Natural killer cell (primary cell): ENCODE measurements around the gene IL17RE. TPM values are rescaled to one million over a fixed set of nuclear protein-coding genes. Genes with fewer than 3 reads are reported as not detected.
"Not testable (repeated sequence)": the region's sequence is repeated elsewhere in the genome, so short reads cannot be mapped to it uniquely, and the experiment has no call there.

Experiments used
- ATAC-seq, 3 donors: fragments of 150-1000 bp in 2 of 3; fragments of 200-7000 bp in 1 of 3; cut with Tn5 transposase; 1 replicate in 1 of 3; 2 replicates in 2 of 3; pipeline ENCODE4 v1.10.0; 2021; ENCODE audit warnings: mild to moderate bottlenecking in 2 of 3, moderate library complexity in 2 of 3
- DNase-seq, 2 donors: peaks; one replicate each; pipeline versions ENCODE4 v3.0.0 to v3.0.0-alpha.2; 2013 to 2021; ENCODE audit warnings: mixed read lengths in 1 of 2
- H3K27ac ChIP-seq: one replicate; pipeline ENCODE4 v1.5.1; 2013; ENCODE audit warnings: mild to moderate bottlenecking, low read length
- H3K27me3 ChIP-seq: one replicate; pipeline ENCODE4 v1.6.1; 2013; ENCODE audit warnings: low read length; ENCODE audit not compliant: control insufficient read depth, insufficient read depth
- H3K36me3 ChIP-seq: one replicate; pipeline ENCODE4 v1.6.1; 2013; ENCODE audit warnings: low read length; ENCODE audit not compliant: control insufficient read depth, insufficient read depth
- H3K4me1 ChIP-seq: one replicate; pipeline ENCODE4 v1.6.1; 2013; ENCODE audit warnings: low read length; ENCODE audit not compliant: control insufficient read depth, insufficient read depth
- H3K4me3 ChIP-seq: one replicate; pipeline ENCODE4 v1.5.1; 2013; ENCODE audit warnings: low read length
- H3K9me3 ChIP-seq: one replicate; pipeline ENCODE4 v1.6.1; 2013; ENCODE audit warnings: low read length; ENCODE audit not compliant: control insufficient read depth, insufficient read depth
- H3K27ac Mint-ChIP-seq, 2 donors: one replicate each; pipeline ENCODE4 v1.8.0; 2022; ENCODE audit warnings: mild to moderate bottlenecking in 2 of 2, mixed read lengths in 2 of 2, moderate library complexity in 1 of 2
- H3K27me3 Mint-ChIP-seq, 2 donors: one replicate each; pipeline ENCODE4 v1.8.0; 2022; ENCODE audit warnings: low read depth in 2 of 2, mixed read lengths in 2 of 2
- H3K36me3 Mint-ChIP-seq: one replicate; pipeline ENCODE4 v1.8.0; 2022; ENCODE audit warnings: mixed read lengths
- H3K4me1 Mint-ChIP-seq, 2 donors: one replicate each; pipeline ENCODE4 v1.8.0; 2022; ENCODE audit warnings: mixed read lengths in 2 of 2
- H3K4me3 Mint-ChIP-seq: one replicate; pipeline ENCODE4 v1.8.0; 2022; ENCODE audit warnings: mild to moderate bottlenecking, moderate library complexity, mixed read lengths
- H3K9me3 Mint-ChIP-seq, 2 donors: one replicate each; pipeline ENCODE4 v1.8.0; 2022; ENCODE audit warnings: mixed read lengths in 2 of 2
- CTCF ChIP-seq: fragments of 200-600 bp; IDR thresholded peaks from one replicate; pipeline ENCODE4 v1.8.0; 2022; ENCODE audit warnings: antibody characterized with exemption
- WGBS: methylation state at CpG from one replicate; pipeline ENCODE4 v1.1.7; 2013; ENCODE audit warnings: missing lambda C conversion rate; ENCODE audit not compliant: insufficient coverage; 5-methylcytosine and 5-hydroxymethylcytosine counted together
- intact Hi-C: fragments of 100-400 bp; cut with micrococcal nuclease; formaldehyde crosslinking; loops from one replicate; pipeline ENCODE4 v1.14.2; 2022
- total RNA-seq, 4 donors: library from RNA; stranded (reverse); fragments of 120-200 nt in 1 of 4; gene quantifications; one replicate each; pipeline versions ENCODE4 v1.2.3 to v1.2.4, GENCODE V29; 2013 to 2022

Gene IL17RE
- total RNA-seq, 3 donors from 2014 or later (not counting 1 experiment from before 2014, with no cell fraction given), result 0.28 to 2.5 (median 1.5) TPM

GRCh38 chr3:9875448-9875847 is 27.2 kb upstream of the IL17RE start:
- Histone ChIP-seq H3K4me3 (no peak overlapping the region), H3K4me1 (no peaks in the 10 kb centered on the region), H3K9me3 (no peaks in the 10 kb centered on the region), H3K27me3 (no peaks in the 10 kb centered on the region), H3K27ac (no peak overlapping the region), H3K36me3 (no peaks in the 10 kb centered on the region)
- Mint-ChIP-seq H3K27ac (no peak overlapping the region), H3K4me1 (no peaks in the 10 kb centered on the region), H3K4me3 (no peak overlapping the region), H3K36me3 (no peaks in the 10 kb centered on the region), H3K9me3 (no peaks in the 10 kb centered on the region), H3K27me3 (no peaks in the 10 kb centered on the region)
- ATAC-seq, result no peak
- TF ChIP-seq CTCF, result no peak
- intact Hi-C loops, result no loop called here
- no peak for DNase-seq

DNA sequence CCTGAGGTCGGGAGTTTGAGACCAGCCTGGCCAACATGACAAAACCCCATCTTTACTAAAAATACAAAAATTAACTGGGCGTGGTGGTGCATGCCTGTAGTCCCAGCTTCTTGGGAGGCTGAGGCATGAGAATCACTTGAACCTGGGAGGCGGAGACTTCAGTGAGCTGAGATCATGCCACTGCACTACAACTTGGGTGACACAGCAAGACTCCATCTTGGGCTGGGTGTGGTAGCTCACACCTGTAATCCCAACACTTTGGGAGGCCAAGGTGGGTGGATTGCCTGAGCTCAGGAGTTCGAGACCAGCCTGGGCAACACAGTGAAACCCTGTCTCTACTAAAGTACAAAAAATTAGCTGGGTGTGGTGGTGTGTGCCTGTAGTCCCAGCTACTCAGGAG is 26.4 kb upstream of the IL17RE start:
- H3K27me3 ChIP-seq, intact Hi-C loops, H3K4me3 ChIP-seq, H3K36me3 Mint-ChIP-seq, H3K27ac Mint-ChIP-seq, H3K27ac ChIP-seq, H3K4me1 Mint-ChIP-seq, H3K4me3 Mint-ChIP-seq, H3K9me3 Mint-ChIP-seq, H3K4me1 ChIP-seq, H3K9me3 ChIP-seq, H3K27me3 Mint-ChIP-seq, H3K36me3 ChIP-seq, DNase-seq, ATAC-seq: not testable (repeated sequence)
- WGBS, result 82% methylated on average over 3 of the region's 4 CpGs

DNA sequence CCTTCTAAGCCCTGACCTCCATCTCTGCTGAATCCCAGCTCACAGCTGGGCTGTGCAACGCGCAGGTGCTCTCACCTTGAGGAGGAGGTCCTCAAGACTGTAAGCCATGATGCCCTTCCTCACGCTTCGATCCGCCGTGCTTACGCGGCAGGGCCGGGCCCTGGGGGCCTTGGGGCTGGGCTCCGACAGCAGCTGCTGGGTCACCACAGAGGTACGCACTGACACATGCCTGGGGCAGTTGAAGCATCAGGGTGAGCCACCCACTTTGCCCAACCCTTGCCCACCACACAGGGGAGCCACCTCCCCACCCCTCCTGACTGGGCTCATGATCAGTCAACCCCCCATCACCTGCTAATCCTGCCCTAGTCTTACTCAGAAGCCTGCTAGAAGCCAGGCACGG is 25.7 kb upstream of the IL17RE start:
- no peaks in the 10 kb centered on the region for H3K4me1 ChIP-seq
- DNase-seq (peak in 1 of 2 donors; percentile 27), ATAC-seq (no peak)
- no peaks in the 10 kb centered on the region for H3K36me3 ChIP-seq
- no peaks in the 10 kb centered on the region for H3K4me1 Mint-ChIP-seq
- H3K9me3 ChIP-seq, result no peaks in the 10 kb centered on the region
- H3K9me3 Mint-ChIP-seq, result no peaks in the 10 kb centered on the region
- TF ChIP-seq CTCF, result no peak
- H3K36me3 Mint-ChIP-seq, result no peaks in the 10 kb centered on the region
- no peaks in the 10 kb centered on the region for H3K27me3 Mint-ChIP-seq
- no peaks in the 10 kb centered on the region for H3K27me3 ChIP-seq
- H3K4me3 Mint-ChIP-seq, result no peak overlapping the region
- intact Hi-C loops, result no loop called here
- H3K27ac Mint-ChIP-seq, result no peak overlapping the region
- WGBS, result 89% methylated on average over 12 of the region's 12 CpGs
- no peak overlapping the region for H3K27ac ChIP-seq
- H3K4me3 ChIP-seq, result no peak overlapping the region

DNA sequence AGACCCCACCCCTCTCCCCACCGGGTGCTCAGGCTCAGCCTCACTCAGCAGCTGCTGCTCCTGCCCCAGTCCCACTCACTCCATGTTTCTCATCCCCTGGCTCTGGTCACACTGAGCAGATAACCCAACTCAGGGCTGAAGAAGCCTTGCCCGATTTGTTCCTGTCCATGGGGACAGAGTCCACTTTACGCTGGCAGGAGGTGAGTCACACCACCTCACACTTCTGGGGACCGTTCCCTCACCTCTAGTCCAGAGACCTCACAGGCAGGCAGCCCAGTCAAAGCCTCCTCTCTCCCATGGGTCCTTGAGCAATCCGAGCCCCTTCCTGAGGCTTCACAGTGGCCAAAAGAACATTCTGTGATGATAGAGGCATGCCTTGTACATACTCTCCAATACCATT is 23.9 kb upstream of the IL17RE start:
- Histone ChIP-seq H3K9me3 (no peaks in the 10 kb centered on the region), H3K4me1 (no peaks in the 10 kb centered on the region), H3K27ac (no peak overlapping the region), H3K4me3 (no peak overlapping the region), H3K27me3 (no peaks in the 10 kb centered on the region), H3K36me3 (no peaks in the 10 kb centered on the region)
- DNase-seq (no peak), ATAC-seq (no peak)
- H3K4me1 Mint-ChIP-seq, result peaks cover 2 to 4% of the 10 kb centered on the region in 2 donors
- H3K4me3 Mint-ChIP-seq, result no peak overlapping the region
- H3K9me3 Mint-ChIP-seq, result no peaks in the 10 kb centered on the region
- H3K27ac Mint-ChIP-seq, result no peak overlapping the region
- no peaks in the 10 kb centered on the region for H3K27me3 Mint-ChIP-seq
- TF ChIP-seq CTCF, result no peak
- 83% methylated on average over 5 of the region's 5 CpGs for WGBS
- intact Hi-C loops, result no loop called here
- no peaks in the 10 kb centered on the region for H3K36me3 Mint-ChIP-seq
